ENCODE results near the gene MFAP4.

The MFAP4 gene

GRCh38 chr17:19387921-19388521 is 1.0 kb upstream of the MFAP4 start:
- no peak for TF ChIP-seq Cebpa-rat (IDR thresholded peaks at IDR 0.05)
- peak overlapping the region; percentile 54; the same call in 1 of the 2 replicates for H3K4me2 ChIP-seq
- H3K4me3 ChIP-seq: no peak overlapping the region
- H4K20me1 ChIP-seq: peaks cover 17% of the 10 kb centered on the region; the same call in 1 of the 2 replicates
- no peak overlapping the region for H3K9ac ChIP-seq
- peak overlapping the region; percentile 63; the same call in 1 of the 2 replicates for H3K27ac ChIP-seq
- H3K36me3 ChIP-seq: peaks cover 16% of the 10 kb centered on the region
- no peaks in the 10 kb centered on the region for H3K9me3 ChIP-seq
- H3K27me3 ChIP-seq: no peaks in the 10 kb centered on the region
- H3K4me1 ChIP-seq: peaks cover 38% of the 10 kb centered on the region

- Histone ChIP-seq H4K20me1 (peaks cover 17% of the 10 kb centered on the region; the same call in 1 of the 2 replicates), H3K4me3 (no peak overlapping the region), H3K9ac (no peak overlapping the region), H3K4me1 (peaks cover 38% of the 10 kb centered on the region), H3K4me2 (peak overlapping the region; percentile 32; the same call in 1 of the 2 replicates), H3K9me3 (no peaks in the 10 kb centered on the region), H3K27me3 (no peaks in the 10 kb centered on the region), H3K36me3 (peaks cover 33% of the 10 kb centered on the region), H3K27ac (no peak overlapping the region)
- TF ChIP-seq Cebpa-rat (IDR thresholded peaks at IDR 0.05): no peak
Observed at GRCh38 chr17:19386051-19386929, 700 bp downstream of the MFAP4 start.

GRCh38 chr17:19385521-19385983 is 1.4 kb downstream of the MFAP4 start:
- H3K27me3 ChIP-seq: no peaks in the 10 kb centered on the region
- no peak overlapping the region for H3K27ac ChIP-seq
- H3K4me1 ChIP-seq: peaks cover 38% of the 10 kb centered on the region
- peak overlapping the region; percentile 50; the same call in 1 of the 2 replicates for H3K4me2 ChIP-seq
- H3K36me3 ChIP-seq: peaks cover 40% of the 10 kb centered on the region
- no peak for TF ChIP-seq Cebpa-rat (IDR thresholded peaks at IDR 0.05)
- no peak overlapping the region for H3K9ac ChIP-seq
- H4K20me1 ChIP-seq: peaks cover 17% of the 10 kb centered on the region; the same call in 1 of the 2 replicates
- no peak overlapping the region for H3K4me3 ChIP-seq
- H3K9me3 ChIP-seq: no peaks in the 10 kb centered on the region

GRCh38 chr17:19384723-19385391 is 2.1 kb downstream of the MFAP4 start:
- no peak for TF ChIP-seq Cebpa-rat (IDR thresholded peaks at IDR 0.05)
- Histone ChIP-seq H3K36me3 (peaks cover 47% of the 10 kb centered on the region), H3K9me3 (no peaks in the 10 kb centered on the region), H3K9ac (no peak overlapping the region), H3K4me2 (peak overlapping the region; percentile 50), H4K20me1 (peaks cover 17% of the 10 kb centered on the region; the same call in 1 of the 2 replicates), H3K4me1 (peaks cover 38% of the 10 kb centered on the region), H3K4me3 (no peak overlapping the region), H3K27me3 (no peaks in the 10 kb centered on the region), H3K27ac (peak overlapping the region; percentile 60)

GRCh38 chr17:19383681-19384470 is 3.1 kb downstream of the MFAP4 start:
- Histone ChIP-seq H3K9ac (no peak overlapping the region), H3K27me3 (no peaks in the 10 kb centered on the region), H3K4me1 (peaks cover 48% of the 10 kb centered on the region), H3K4me2 (peak overlapping the region; percentile 50), H3K27ac (peak overlapping the region; percentile 60), H3K9me3 (no peaks in the 10 kb centered on the region), H3K36me3 (peaks cover 56% of the 10 kb centered on the region), H3K4me3 (no peak overlapping the region), H4K20me1 (peaks cover 27% of the 10 kb centered on the region; the same call in 1 of the 2 replicates)
- no peak for TF ChIP-seq Cebpa-rat (IDR thresholded peaks at IDR 0.05)

GRCh38 chr17:19382531-19383444 is 4.2 kb downstream of the MFAP4 start:
- Histone ChIP-seq H4K20me1 (peaks cover 28% of the 10 kb centered on the region; the same call in 1 of the 2 replicates), H3K4me3 (no peak overlapping the region), H3K4me1 (peaks cover 48% of the 10 kb centered on the region), H3K9me3 (no peaks in the 10 kb centered on the region), H3K27ac (no peak overlapping the region), H3K36me3 (peaks cover 56% of the 10 kb centered on the region), H3K4me2 (no peak overlapping the region), H3K9ac (no peak overlapping the region), H3K27me3 (no peaks in the 10 kb centered on the region)
- TF ChIP-seq Cebpa-rat (IDR thresholded peaks at IDR 0.05): no peak

GRCh38 chr17:19381741-19382444 is 5.1 kb downstream of the MFAP4 start:
- H3K4me3 ChIP-seq: no peak overlapping the region
- no peaks in the 10 kb centered on the region for H3K27me3 ChIP-seq
- peaks cover 56% of the 10 kb centered on the region for H3K36me3 ChIP-seq
- no peak overlapping the region for H3K4me2 ChIP-seq
- H3K4me1 ChIP-seq: peaks cover 45% of the 10 kb centered on the region
- no peak overlapping the region for H3K27ac ChIP-seq
- TF ChIP-seq Cebpa-rat (IDR thresholded peaks at IDR 0.05): no peak
- H4K20me1 ChIP-seq: peaks cover 28% of the 10 kb centered on the region; the same call in 1 of the 2 replicates
- no peaks in the 10 kb centered on the region for H3K9me3 ChIP-seq
- H3K9ac ChIP-seq: no peak overlapping the region

GRCh38 chr17:19381361-19381740 is 5.6 kb downstream of the MFAP4 start:
- peaks cover 46% of the 10 kb centered on the region for H3K4me1 ChIP-seq

More at GRCh38 chr17:19381361-19381740, 5.6 kb downstream of the MFAP4 start:
- Histone ChIP-seq H3K27me3 (no peaks in the 10 kb centered on the region), H3K36me3 (peaks cover 56% of the 10 kb centered on the region), H3K4me3 (no peak overlapping the region), H4K20me1 (peaks cover 28% of the 10 kb centered on the region; the same call in 1 of the 2 replicates), H3K27ac (no peak overlapping the region), H3K9me3 (no peaks in the 10 kb centered on the region), H3K9ac (no peak overlapping the region), H3K4me2 (no peak overlapping the region)
- TF ChIP-seq Cebpa-rat (IDR thresholded peaks at IDR 0.05): no peak
